Erythroblast (primary cell): ENCODE data around the gene NHSL2.

ENCODE experiments used
- GATA1 ChIP-seq: IDR thresholded peaks from 2 replicates; pipeline ENCODE4 v1.6.1; 2011; ENCODE audit warnings: low read depth, mild to moderate bottlenecking, control low read depth, low read length, moderate library complexity
- POLR2A ChIP-seq: IDR thresholded peaks from 2 replicates; pipeline ENCODE4 v1.6.1; 2011; ENCODE audit warnings: mild to moderate bottlenecking, low read length

DNA sequence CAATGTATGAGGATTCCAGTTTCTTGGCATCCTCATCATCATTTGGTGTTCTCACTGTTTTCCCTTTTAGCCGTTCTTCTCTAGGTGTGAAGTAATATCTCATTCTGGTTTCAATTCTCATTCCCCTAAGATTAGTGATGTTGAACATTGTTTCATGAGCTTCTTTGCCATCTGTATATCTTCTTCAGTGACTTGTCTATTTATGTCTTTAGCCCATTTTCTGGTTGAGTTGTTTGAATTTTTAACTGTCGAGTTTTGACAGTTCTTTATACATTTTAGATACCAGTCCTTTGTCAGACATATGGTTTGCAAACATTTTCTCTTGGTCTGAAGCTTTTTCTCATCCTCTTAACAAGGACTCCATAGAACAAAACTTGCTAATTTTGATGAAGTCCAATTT, 101.1 kb downstream of the NHSL2 start:
- TF ChIP-seq POLR2A (no peak), GATA1 (no peak)
